Measurements from ENCODE around the gene B3GALNT1.

Gene B3GALNT1, protein sequence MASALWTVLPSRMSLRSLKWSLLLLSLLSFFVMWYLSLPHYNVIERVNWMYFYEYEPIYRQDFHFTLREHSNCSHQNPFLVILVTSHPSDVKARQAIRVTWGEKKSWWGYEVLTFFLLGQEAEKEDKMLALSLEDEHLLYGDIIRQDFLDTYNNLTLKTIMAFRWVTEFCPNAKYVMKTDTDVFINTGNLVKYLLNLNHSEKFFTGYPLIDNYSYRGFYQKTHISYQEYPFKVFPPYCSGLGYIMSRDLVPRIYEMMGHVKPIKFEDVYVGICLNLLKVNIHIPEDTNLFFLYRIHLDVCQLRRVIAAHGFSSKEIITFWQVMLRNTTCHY

DNA sequence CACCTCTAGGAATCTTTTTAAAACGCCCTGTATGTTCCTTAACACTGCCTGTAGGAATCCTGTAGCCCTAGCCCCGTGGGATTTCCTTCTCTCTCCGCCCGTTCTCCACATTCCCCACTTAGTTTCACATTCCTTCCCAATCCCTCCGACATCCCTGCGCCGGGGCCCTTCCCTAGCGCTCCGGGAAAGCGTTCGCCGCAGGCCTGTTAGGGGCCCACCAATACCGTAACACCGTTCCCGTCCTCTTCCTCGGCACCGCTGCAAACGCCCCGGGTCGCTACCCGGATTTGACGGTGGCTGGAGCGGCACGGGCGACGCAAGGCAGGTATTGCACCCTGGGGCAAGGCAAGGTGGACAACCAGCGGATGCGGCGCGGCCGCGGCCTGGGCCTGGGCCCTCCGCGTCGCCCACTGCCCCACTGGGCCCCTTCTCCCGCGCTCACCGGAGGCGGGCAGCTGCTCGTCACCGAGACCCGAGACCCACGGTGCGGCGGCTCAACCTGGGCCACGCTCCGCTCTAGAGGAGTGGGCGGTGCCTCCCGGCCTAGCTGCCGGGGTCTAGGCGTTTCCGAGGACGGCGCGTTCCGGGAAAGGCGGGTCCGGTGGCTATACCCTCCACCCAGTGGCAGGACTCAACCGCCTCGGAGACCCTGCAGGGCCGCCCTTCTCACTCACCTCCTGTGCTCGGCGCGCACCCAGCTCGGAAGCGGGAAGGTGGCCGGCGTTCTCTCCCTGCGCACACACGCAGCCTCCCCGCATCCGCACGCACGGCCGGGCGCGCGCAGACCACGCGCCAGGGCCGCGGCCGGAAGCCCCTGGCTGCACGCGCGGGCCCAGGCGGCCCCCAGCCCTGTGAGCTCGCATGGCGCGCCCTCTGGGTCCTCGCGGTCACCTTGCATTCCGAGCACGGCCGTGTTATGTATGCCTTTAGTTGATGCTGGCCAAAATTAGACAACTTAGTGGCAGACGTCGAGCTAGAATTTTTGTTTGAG is at the start of gene B3GALNT1:
B3GALNT1 (minus strand) TSS at position 789 of the 991 bp plus-strand sequence. CDS start 18,595 bp downstream, outside the sequence.
- DNase-seq = no peak

DNA sequence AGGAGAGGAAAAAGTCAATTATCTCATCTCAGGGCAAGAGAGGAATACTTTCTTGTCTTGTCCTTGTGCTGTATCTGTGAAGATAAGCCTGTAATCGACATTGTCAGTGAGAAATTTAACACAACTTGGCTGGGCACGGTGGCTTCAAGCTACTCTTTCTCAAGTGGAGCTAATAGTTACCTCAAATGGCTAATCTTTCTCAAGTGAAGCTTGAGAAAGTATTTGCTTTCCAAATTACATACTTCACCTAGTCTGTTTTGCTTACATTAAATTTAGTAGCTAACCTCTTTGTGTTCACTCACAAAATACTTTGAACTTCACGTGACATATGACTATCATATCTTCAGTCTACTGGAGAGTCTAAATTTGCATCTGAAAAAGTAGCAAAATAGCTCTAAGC is 48.3 kb upstream of the B3GALNT1 start:
- DNase-seq = no peak

DNA sequence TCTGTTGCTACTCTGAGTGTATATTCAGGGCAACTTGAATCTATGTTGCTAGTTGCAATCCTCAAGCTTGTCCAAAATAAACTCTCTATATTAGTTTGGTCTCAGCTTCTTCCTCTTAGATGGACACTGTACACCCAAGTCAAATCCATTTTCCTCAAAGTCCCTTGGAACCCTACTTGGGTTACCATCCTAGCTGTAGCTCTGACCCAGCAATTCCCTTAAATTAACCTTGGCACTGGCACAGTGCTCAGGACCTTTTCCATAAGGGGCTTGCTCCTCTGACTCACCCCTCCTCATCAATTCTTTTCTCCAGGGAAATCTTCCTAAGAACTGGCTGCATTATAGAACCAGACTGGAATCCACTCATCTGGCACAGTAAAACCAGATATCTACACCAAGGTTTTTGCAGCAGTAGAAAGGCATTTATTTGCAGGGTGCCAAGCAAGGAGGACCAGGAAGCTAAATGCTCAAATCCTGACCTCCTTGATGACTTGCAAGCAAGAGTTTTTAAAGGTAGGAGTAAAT is 44.9 kb upstream of the B3GALNT1 start:
- DNase-seq = no peak

DNA sequence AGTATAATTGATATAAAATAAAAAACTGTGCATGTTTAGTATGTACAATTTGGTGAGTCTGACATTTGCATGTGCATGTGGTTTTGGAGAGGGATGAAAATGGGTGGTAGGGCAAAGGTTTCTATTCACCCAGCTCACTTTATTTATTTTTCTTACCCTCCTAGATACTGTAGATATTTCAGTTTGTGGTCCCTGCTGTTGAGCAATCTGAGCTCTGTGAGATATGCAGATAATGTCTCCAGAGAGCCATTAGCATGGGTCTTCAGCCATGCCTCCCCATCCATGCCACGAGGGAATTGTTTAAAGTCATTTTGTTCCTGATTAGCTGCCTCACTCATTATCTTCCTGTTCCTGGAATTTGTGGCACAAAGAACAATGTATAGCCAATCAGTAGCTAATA is 44.4 kb upstream of the B3GALNT1 start:
- DNase-seq = no peak

DNA sequence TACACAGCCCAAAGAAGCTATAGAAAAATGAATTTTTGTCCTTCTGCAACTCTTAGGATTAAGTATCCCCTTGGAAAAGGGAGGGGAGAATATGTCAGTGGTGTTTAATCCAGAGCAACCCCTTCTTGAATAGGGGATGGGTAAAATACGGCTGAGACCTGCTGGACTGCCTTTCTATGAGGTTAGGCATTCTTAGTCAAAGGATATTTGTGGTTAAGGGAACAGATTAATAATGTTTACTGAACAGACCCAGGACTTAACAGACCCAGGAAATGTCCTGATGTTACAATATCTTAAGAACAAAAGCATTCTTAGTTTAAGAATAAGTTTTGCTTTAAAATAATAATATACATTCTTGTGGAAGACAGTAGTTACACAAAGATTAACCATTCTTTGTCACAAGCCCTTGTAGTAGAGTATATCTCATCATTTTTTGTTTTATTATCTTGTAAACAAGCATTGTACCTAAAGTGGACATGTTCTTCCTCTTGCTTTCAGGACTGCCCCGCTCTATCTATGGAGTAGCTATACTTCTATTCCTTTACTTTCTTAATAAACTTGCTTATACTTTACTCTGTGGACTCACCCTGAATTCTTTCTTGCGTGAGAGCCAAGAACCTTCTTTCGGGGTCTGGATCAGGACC is 43.8 kb upstream of the B3GALNT1 start:
- DNase-seq = no peak

DNA sequence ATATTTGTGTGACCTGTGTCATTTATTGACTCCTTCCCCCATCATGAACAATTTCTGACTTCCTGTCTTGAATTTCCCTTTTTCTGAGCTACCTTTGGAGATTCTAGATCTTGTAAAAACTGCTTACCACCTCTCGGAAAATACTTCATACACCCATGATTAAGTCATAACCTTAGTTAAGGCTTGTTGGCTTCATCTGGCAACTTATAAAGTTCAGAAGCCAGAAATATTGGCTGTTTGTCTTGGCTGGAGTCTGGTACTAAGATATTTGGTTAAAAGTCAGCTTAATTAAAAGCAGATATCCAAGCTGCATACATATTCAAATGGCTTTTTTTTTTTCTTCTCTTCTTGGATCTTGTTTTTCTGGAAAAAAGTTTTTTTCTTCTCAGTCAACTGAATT is 37.3 kb upstream of the B3GALNT1 start:
- no peak for DNase-seq

DNA sequence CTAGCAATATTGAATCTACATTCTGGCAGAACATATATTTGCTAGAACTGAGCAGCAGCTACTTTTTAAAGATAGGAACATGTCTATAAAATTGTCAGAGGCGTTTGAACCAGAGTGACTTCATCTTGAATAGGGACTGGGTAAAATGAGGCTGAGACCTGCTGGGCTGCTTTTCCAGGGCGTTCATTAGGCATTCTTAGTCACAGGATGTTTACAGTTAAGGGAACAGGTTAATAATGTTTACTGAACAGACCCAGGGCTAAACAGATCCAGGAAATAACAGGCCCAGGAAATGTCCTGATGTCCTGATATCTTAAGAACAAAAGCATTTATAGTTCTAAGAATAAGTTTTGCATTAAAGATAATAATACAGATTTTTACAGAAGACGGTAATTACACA is 34.5 kb upstream of the B3GALNT1 start:
- no peak for DNase-seq

DNA sequence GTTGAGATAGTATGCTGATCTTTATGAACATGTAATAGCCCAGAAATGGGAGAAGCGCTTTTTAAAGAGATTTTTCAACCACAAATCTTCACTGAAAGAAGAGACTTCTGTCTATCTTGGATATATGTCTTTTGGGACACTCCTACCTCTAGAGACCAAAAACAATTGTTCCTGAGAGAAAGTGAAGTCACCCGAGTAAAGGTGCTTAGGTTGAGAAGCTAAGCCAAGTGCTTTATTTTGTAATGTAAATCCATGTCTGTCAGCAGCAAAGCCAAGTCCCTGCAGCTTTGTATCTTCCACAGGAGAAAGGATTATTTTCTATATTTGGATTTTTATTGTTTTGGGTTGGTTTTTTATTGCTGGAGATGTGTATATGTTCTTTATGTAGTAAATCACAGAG is 32.1 kb upstream of the B3GALNT1 start:
- DNase-seq = no peak

DNA sequence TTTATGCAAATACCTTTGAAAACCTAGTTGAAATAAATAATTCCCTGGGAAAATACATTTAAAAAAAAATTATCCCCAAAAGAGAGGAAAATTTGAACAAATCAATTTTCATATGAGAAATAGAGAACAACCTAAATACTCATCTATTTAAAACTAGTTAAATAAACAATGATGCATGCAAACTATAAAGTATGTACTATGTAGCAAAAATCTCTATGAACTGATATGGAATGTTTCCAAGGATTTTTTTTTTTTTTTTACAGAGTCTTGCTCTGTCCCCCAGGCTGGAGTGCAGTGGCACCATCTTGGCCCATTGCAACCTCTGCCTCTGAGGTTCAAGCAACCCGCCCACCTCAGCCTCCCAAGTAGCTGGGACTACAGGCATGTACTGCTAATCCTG is 27.2 kb upstream of the B3GALNT1 start:
- DNase-seq = no peak

DNA sequence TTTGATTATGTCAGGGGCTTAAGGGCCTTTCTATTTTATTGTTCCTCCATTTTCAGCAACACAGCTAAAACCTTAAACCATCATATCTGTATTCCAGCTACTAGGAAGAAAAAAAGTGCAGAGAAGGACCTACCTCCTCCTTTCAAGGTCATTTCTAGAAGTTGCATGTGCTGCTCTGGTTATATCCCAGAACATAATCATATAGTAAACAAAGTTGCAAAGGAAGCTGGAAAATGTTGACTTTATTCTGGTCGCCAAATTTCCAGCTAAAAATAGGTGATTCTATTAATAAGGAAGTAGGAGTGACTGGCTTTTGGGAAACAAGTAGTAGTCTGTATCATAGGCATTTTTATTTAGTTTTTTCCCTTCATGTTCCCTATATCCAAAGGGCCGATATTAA is 21.3 kb upstream of the B3GALNT1 start:
- DNase-seq = no peak

DNA sequence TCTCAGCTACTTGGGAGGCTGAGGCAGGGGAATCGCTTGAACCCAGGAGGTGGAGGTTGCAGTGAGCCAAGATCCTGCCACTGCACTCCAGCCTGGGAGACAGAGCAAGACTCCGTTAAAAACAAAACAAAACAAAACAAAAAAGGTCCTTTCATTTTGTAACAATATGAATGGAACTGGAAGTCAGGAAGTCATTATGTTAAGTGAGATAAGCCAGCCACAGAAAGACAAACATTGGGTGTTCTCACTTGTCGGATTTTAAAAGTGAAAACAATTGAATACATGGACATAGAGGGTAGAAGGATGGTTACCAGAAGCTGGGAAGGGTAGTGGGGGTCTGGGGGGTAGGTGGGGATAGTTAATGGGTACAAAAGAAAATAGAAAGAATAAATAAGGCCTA is 12.5 kb upstream of the B3GALNT1 start:
- DNase-seq = no peak

DNA sequence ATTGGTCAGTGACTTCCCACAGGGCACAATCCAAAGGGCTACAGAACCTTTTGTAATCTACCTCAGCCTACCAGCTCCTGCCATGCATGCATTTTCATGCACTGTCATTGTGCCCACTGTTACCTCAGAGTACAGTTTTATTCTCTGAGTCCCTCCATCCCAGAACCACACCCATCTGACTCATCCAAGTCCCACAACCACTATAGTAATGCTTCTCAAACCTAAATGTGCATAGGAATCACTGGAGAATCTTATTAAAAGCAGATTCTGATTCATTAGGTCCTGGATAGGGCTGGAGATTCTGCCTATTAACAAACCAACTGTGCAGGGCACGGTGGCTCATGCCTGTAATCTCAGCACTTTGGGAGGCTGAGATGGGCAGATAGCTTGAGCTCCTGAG is 3.7 kb upstream of the B3GALNT1 start:
- no peak for DNase-seq

DNA sequence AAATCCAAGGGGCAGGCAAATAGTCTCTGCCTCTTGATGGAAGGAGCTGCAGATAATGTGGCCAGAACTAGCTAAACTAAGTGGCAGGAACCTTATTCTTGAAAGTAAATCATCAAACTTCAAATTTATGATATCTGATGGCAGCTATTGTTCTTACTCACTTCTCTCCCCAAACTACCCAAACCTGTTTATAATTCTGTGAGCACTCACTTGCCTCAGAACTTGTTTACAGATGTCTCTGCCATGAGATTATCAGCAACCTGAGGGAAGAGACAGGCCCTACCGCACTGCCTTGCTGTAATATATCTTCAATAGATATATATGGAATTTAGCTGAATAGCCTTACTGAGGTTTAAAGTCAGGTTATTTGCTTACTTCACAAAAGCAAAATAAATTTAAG is 2.2 kb upstream of the B3GALNT1 start:
- no peak for DNase-seq

DNA sequence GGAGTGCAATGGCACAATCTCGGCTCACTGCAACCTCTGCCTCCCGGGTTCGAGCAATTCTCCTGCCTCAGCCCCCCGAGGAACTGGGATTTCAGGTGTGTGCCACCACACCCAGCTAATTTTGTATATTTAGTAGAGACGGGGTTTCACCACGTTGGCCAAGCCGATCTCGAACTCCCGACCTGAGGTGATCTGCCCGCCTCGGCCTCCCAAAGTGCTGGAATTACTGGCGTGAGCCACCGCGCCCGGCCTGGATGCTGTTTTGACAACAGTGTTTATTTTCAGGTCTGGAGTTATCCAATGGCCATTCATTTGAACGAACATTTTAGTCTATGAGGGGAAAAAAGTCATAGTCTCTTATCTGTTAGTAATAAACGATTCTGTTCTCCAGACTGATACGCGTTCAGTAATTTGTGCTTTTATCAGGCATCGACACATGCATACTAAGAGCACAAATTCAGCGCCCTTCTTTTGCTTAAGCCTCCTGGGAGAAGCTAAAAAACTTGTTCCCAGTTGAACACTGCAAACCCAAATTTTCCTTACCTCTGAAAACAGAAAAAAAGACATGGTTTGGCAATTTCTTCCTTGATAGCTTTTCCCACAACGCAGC is 1.3 kb downstream of the B3GALNT1 start:
- no peak for DNase-seq

DNA sequence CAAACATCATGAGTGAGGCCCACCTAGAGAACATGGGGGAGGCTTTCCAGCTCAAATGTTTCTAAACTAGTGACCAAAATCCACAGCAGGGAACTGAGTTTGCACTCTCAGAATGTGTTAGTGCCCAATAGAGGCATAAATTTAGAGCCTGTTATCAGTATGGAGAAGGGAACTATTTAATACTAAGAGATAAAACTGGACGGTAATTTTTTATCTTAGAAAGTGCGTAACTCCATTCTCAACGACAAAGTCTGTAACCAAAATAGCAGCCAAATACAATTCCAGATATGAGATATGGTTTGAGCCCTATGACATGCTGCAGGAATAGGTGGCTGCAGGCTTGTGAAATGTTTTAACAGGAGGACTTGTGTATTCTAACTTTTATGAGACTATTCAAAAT is 3.5 kb downstream of the B3GALNT1 start:
- no peak for DNase-seq

DNA sequence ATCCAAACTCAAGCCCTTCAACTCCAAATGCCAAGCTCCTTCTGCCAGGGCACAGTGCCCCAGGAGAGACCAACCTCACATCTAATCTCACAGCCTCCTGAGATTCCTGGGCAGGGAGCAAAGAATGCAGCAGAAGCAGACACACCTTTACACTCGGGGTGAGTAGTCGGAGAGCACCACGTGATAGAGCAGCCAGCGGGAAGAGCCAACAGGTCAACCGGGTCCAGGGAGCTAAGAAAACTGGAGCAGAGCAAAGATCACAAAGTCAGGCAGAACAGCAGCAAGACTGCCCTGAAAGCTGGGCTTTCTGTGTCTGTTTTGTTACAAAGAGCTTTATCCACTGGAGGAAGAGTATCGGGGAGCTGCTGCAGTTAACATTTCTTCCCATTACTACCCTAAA is 4.2 kb downstream of the B3GALNT1 start:
- DNase-seq = no peak

DNA sequence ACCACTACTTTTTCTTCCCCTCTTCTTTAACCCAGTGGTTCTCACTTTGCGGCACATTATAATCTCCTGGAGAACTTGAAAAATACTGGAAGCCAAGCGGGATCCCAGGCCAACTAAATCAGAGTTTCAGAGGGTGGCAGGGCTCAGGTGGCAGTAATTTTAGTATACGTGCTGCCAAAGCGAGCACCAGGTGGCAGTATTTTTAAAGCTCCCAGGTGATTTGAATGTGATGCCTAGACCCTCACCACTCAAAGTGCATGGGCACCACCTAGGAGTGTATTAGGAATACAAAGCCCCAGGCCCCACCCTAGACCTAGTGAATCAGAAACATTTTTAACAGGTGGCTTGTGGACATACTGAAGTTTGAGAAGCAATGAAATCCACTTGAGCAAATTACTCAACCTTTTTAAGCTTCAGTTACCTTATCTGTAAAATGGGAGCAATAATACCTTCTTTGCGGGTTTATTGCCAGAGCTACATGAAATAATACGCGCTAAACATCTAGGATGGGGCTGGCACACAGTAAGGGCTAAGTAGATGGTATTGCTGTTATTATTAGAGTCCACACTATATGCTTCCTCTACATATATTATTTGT is 8.3 kb downstream of the B3GALNT1 start:
- no peak for DNase-seq

DNA sequence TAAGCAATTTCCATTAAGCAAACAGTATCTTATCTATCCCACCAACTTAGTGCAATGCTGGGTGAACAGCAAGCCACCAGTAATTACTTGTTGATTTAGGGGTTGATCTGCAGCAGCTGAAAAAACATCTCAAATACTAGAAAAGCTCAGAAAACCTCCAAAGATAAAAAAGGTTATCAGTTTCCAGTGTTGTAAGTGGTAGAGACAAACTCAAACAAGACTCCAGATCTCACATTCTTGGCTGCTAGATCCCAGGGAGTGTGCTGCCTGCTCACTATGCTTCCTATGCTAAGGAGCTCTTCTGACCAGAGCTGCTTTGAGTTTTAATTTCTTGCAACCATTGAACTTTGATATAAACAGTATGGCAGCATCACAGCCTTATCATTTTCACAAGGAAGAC is 11.3 kb downstream of the B3GALNT1 start:
- no peak for DNase-seq

DNA sequence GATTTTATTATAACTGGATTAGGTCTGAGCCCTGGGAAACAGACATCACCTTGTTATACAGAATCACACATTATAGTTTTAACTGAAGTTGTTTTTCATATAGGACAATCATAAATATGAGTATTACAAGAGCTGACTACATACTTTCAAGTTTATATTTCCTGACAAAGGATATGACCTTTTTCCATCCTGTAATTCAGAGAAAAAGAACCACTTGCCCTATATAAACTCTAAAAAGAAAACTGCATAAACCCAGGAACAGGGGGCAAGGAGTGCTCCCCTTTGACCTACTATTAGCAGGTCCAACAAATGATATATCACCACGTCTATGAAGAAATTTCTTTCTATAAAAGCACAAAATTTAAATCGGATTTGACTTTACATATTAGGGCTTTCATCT is 20.9 kb downstream of the B3GALNT1 start:
- DNase-seq = no peak

DNA sequence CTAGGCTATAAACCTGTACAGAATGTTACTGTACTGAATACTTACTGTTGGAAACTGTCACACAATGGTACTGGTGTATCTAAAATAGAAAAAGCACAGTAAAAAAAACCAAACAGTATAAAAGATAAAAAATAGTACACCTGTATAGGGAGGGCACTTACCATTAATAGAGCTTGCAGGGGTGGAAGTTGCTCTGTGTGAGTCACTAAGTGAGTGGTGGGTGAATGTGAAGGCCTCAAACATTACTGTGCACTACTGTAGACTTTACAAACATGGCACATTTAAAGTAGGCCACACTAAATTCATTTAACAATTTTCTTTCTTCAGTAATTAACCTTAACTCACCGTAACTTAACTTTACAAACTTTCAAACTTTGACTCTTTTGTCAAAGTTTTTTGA is 22.0 kb downstream of the B3GALNT1 start:
- DNase-seq = no peak

DNA sequence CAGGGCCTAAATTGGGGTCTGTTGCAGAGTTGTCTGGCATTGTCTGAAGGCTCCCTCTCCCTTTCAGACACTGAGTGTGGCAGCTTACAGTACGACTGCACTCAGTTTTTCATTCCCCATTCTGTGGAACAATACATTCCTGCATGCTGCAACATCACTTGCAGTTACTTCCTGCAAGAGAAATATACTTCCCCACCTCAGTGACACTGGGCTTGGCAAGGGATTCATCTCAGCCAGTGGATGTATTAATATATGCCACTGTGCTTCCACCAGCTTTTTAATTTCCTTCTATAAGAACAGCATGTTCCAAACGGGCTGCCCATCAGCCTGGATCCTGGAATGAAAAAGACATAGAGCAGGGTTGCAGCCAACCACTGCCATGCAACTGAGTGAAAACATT is 23.1 kb downstream of the B3GALNT1 start:
- DNase-seq = no peak

DNA sequence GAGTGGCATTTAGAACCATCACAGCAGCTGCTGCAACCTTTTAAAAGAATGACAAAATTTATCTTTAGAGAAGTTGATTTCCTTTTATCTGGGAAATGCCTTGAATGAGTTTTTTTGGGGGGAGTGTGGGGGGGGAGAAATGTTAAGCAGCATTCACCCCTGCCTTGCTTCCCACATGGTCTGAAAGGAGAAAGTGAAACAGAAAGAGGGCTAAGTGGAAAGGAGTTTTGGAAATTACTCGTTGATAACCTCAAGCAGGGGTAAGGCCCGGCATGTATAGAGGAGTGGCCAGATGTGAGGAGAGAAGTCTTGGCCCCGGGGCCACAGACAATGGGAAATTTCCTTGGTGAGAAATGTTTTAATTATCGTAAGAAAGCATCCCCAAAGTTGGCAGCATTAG is 23.5 kb downstream of the B3GALNT1 start:
- no peak for DNase-seq

Measured in T1000 (cell line).